Measurements from ENCODE around the gene SYNPR.

- TF ChIP-seq POLR2A (IDR thresholded peaks at IDR 0.05) (no peak), CTCF (IDR thresholded peaks at IDR 0.05) (no peak)
These were observed 287.1 kb downstream of the SYNPR start for GRCh38 chr3:63565220-63565619.

Data from lower leg skin (tissue), 3 donors.